SK-N-SH treated with all-trans-retinoic acid at 6 μM for 48 hours (cell line): ENCODE data around the gene CXCR2.

Source experiments
- ATAC-seq: fragments of 200-7000 bp; cut with Tn5 transposase; 3 replicates; pipeline ENCODE4 v1.9.1; 2020; ENCODE audit warnings: mild to moderate bottlenecking, moderate library complexity
- ARNTL ChIP-seq: fragments of 450-650 bp; formaldehyde crosslinking; IDR thresholded peaks from 2 replicates; pipeline ENCODE4 v1.5.0; 2020; ENCODE audit warnings: low read depth, mild to moderate bottlenecking, moderate library complexity, borderline replicate concordance
- BACH2 ChIP-seq: fragments of 250-450 bp; sonication (Bioruptor Pico); IDR thresholded peaks from 2 replicates; pipeline ENCODE4 v1.9.0; 2021; ENCODE audit warnings: mild to moderate bottlenecking, borderline replicate concordance
- CREB5 ChIP-seq: fragments of 250-450 bp; sonication (Bioruptor Pico); IDR thresholded peaks from 2 replicates; pipeline ENCODE4 v1.5.1; 2020; ENCODE audit warnings: low read depth, mild to moderate bottlenecking, moderate library complexity
- CSDC2 ChIP-seq: fragments of 250-450 bp; sonication (Bioruptor Pico); IDR thresholded peaks from 2 replicates; pipeline ENCODE4 v1.5.0; 2020; ENCODE audit warnings: mild to moderate bottlenecking, moderate library complexity
- CSRNP3 ChIP-seq: fragments of 250-450 bp; sonication (Bioruptor Pico); IDR thresholded peaks from 2 replicates; pipeline ENCODE4 v1.5.1; 2021; ENCODE audit warnings: mild to moderate bottlenecking, moderate library complexity
- ISL1 ChIP-seq: fragments of 250-450 bp; sonication (Bioruptor Pico); IDR thresholded peaks from 2 replicates; pipeline ENCODE4 v2.1.2; 2022; ENCODE audit warnings: mild to moderate bottlenecking, moderate library complexity
- OSR1 ChIP-seq: fragments of 250-450 bp; sonication (Bioruptor Pico); IDR thresholded peaks from 2 replicates; pipeline ENCODE4 v1.8.0; 2022; ENCODE audit warnings: moderate library complexity, mild to moderate bottlenecking, inconsistent platforms
- PATZ1 ChIP-seq: fragments of 250-450 bp; sonication (Bioruptor Pico); IDR thresholded peaks from 2 replicates; pipeline ENCODE4 v1.8.0; 2020; ENCODE audit warnings: mild to moderate bottlenecking, moderate library complexity, borderline replicate concordance
- POU6F1 ChIP-seq: fragments of 250-450 bp; sonication (Bioruptor Pico); IDR thresholded peaks from 2 replicates; pipeline ENCODE4 v1.8.0; 2021; ENCODE audit warnings: low read depth, mild to moderate bottlenecking, moderate library complexity, borderline replicate concordance
- PPARA ChIP-seq: fragments of 250-450 bp; sonication (Bioruptor Pico); IDR thresholded peaks from 2 replicates; pipeline ENCODE4 v1.5.0; 2020; ENCODE audit warnings: mild to moderate bottlenecking, borderline replicate concordance
- RARB ChIP-seq: fragments of 250-450 bp; sonication (Bioruptor Pico); IDR thresholded peaks from 2 replicates; pipeline ENCODE4 v1.8.0; 2021; ENCODE audit warnings: mild to moderate bottlenecking, moderate library complexity
- SNAI2 ChIP-seq: fragments of 250-450 bp; sonication (Bioruptor Pico); IDR thresholded peaks from 2 replicates; pipeline ENCODE4 v1.5.0; 2020; ENCODE audit warnings: mild to moderate bottlenecking, moderate library complexity
- TCF4 ChIP-seq: fragments of 250-450 bp; sonication (Bioruptor Pico); IDR thresholded peaks from 2 replicates; pipeline ENCODE4 v1.8.0; 2021; ENCODE audit warnings: mild to moderate bottlenecking, moderate library complexity, borderline replicate concordance
- TOX ChIP-seq: fragments of 250-450 bp; sonication (Bioruptor Pico); IDR thresholded peaks from 2 replicates; pipeline ENCODE4 v1.8.0; 2021; ENCODE audit warnings: mild to moderate bottlenecking, moderate library complexity, borderline replicate concordance
- TSHZ2 ChIP-seq: fragments of 250-450 bp; sonication (Bioruptor Pico); IDR thresholded peaks from 2 replicates; pipeline ENCODE4 v1.5.0; 2020; ENCODE audit warnings: mild to moderate bottlenecking, moderate library complexity
- ZC3H10 ChIP-seq: fragments of 250-450 bp; sonication (Bioruptor Pico); IDR thresholded peaks from 2 replicates; pipeline ENCODE4 v1.5.1; 2021; ENCODE audit warnings: mild to moderate bottlenecking, moderate library complexity
- ZFP3 ChIP-seq: fragments of 250-450 bp; sonication (Bioruptor Pico); IDR thresholded peaks from 2 replicates; pipeline ENCODE4 v1.5.0; 2020; ENCODE audit warnings: mild to moderate bottlenecking, moderate library complexity
- ZFP30 ChIP-seq: fragments of 450-650 bp; formaldehyde crosslinking; IDR thresholded peaks from 2 replicates; pipeline ENCODE4 v1.5.0; 2022; ENCODE audit warnings: mild to moderate bottlenecking, moderate library complexity
- ZNF565 ChIP-seq: fragments of 450-650 bp; formaldehyde crosslinking; conservative IDR thresholded peaks from 2 replicates; pipeline ENCODE4 v1.5.0; 2020; ENCODE audit warnings: low read depth, mild to moderate bottlenecking, moderate library complexity
- ZNF70 ChIP-seq: fragments of 450-650 bp; formaldehyde crosslinking; IDR thresholded peaks from 2 replicates; pipeline ENCODE4 v1.5.0; 2020; ENCODE audit warnings: mild to moderate bottlenecking, moderate library complexity
- ZNF8 ChIP-seq: fragments of 450-650 bp; formaldehyde crosslinking; IDR thresholded peaks from 2 replicates; pipeline ENCODE4 v1.5.0; 2020; ENCODE audit warnings: mild to moderate bottlenecking, moderate library complexity

The CXCR2 gene

GRCh38 chr2:218137514-218137913 lies 11.7 kb downstream of the CXCR2 start:
- no peak for ATAC-seq
- TF ChIP-seq ZFP30 (no peak), ZNF565 (CRISPR knock-in tag) (no peak)

- ATAC-seq, result no peak
- TF ChIP-seq TCF4 (CRISPR knock-in tag) (no peak), CSDC2 (CRISPR knock-in tag) (no peak), ZC3H10 (CRISPR knock-in tag) (no peak), POU6F1 (CRISPR knock-in tag) (no peak), CSRNP3 (CRISPR knock-in tag) (no peak), ZNF565 (CRISPR knock-in tag) (no peak), BACH2 (CRISPR knock-in tag) (no peak), ZFP3 (no peak), CREB5 (CRISPR knock-in tag) (no peak)
Observed at GRCh38 chr2:218138047-218138446, 12.2 kb downstream of the CXCR2 start.

GRCh38 chr2:218145124-218145523 lies 19.3 kb downstream of the CXCR2 start:
- ATAC-seq, result no peak
- TF ChIP-seq TOX (CRISPR knock-in tag), result no peak
- TF ChIP-seq OSR1 (CRISPR knock-in tag), result no peak
- TF ChIP-seq PATZ1 (CRISPR knock-in tag), result no peak
- no peak for TF ChIP-seq ZFP3
- no peak for TF ChIP-seq ISL1 (CRISPR knock-in tag)
- no peak for TF ChIP-seq CSDC2 (CRISPR knock-in tag)
- TF ChIP-seq ZNF8 (CRISPR knock-in tag), result no peak
- TF ChIP-seq SNAI2 (CRISPR knock-in tag), result no peak
- no peak for TF ChIP-seq ARNTL
- TF ChIP-seq PPARA (CRISPR knock-in tag), result no peak
- no peak for TF ChIP-seq CREB5 (CRISPR knock-in tag)
- no peak for TF ChIP-seq ZNF70
- no peak for TF ChIP-seq CSRNP3 (CRISPR knock-in tag)
- TF ChIP-seq RARB (CRISPR knock-in tag), result no peak
- no peak for TF ChIP-seq TCF4 (CRISPR knock-in tag)
- no peak for TF ChIP-seq TSHZ2 (CRISPR knock-in tag)
